ENCODE data around the gene MFN1.

The MFN1 gene

DNA sequence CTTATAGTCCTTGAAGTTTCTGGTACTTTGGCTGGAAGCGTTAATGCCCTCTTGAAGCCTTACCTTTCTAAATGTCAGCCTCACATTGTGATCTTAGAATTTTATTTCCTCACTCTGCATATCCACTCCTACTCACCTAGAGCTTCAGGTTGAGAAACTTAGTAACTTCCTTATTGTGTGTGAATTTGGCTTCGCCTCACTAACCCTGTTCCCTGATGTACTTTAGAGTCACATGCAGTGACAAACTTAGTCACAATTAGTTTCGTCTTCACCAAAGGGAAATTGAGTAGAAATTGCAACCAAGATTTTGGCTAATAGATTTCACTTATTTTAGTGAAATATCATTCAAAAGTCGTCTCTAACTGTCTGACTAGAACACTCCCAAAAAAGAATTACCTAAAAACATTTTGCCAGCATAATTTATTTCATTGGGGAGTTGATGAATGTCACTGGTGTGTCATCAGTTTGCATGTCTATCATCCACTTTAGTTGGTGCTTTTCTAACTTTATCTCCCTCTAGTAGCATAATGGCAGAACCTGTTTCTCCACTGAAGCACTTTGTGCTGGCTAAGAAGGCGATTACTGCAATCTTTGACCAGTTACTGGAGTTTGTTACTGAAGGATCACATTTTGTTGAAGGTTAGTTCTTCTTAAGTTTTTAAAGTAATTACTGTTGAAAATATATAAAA is 960 bp downstream of the MFN1 start:
- no peak for DNase-seq

DNA sequence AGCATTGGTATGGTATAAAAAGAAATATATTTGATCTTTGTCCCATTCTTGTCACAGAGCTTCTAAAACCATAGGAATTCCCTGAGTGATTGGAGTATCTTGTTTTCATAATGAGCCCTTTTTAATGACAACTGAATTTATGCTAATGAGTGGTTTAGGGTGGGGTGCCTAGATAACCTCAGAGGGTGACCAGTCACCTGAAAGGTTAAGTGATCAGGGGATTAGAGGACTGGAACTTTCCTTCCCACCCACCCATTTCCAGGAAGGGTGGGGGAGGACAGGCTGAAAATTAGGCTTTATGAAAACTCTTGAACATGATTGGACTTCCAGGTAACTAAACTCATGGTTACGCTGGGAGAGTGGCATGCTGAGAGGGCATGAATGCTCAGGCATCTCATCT is 8.5 kb downstream of the MFN1 start:
- no peak for DNase-seq

DNA sequence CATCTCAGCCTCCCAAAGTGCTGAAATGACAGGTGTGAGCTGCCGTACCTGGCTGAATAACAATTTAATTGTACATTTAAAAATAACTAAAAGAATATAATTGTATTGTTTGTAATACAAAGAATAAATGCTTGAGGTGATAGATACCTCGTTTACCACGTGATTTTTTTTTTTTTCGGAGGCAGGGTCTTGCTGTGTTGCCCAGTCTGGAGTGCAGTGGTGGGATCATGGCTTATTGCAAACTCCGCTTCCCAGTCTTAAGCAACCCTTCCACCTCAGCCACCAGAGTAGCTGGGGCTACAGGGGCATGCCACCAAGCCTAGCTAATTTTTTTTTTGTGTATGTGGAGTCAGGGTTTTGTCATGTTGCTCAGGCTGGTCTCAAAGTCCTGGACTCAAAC is 15.8 kb downstream of the MFN1 start:
- DNase-seq: no peak

DNA sequence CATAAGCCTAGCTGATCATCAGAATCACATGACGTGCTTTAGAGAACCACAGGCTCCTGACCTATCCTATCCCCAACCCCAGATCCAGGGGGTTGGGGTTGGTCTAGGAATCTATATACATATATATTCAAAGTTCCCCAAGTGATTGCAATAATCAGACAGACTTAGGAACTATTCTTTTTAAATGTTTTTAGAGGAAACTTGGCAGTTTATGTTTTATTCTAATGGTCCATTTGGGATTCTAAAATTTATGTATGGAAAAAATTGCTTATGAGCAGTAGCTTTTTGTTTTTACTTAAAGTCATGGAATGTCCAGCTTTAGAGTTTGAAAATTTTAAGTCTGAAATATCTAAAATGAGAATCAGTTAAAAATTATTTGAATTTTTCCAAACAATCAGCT is 22.1 kb downstream of the MFN1 start:
- no peak for DNase-seq

DNA sequence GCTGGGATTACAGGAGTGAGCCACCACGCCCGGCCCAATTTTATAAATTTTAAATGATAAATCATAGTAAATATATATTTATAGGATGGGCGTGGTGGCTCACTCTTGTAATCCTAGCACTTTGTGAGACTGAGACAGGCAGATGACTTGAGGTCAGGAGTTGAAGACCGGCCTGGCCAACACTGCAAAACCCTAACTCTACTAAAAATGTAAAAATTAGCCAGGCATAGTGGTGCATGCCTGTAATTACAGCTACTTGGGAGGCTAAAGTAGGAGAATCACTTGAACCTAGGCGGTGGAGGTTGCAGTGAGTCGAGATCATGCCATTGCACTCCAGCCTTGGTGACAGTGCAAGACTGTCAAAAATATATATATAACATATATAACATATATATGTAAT is 26.4 kb downstream of the MFN1 start:
- no peak for DNase-seq

DNA sequence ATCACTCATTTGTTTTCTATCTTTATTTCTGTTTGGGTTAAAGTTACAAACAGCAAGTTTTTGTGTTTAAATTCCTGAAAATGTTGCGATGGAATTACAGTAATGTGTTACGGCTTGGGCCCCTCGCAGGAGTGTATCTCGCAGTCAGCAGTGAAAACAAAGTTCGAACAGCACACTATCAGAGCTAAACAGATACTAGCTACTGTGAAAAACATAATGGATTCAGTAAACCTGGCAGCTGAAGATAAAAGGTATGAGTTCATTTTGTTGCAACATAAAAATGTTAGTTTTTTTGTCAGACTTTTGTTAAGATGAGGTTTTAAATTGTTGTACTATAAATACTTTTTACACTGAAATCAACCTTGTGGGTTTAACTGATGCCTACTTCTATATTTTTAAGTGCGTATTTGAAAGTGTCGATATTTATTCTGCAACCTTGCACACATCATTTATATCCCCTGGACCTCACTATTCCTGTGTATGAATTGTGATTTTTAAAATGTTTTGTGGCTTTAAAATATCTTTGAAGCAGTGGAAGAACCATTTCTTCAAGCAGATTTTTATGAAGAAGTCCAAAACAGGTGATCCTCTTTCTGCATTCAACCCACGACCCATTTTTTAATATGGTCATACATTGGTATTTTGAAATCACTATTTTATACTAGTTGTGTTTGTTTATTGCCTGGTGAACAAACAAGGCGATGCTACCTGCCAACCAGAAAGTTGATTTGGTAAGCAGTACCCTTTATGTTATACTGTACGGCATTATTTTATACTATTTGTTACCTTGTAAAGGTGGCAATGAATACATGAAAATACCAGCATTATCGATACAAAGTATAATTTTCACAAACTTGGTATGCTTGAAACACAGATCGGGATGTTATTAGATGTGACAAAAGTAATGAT is 27.8 kb downstream of the MFN1 start:
- DNase-seq: no peak

DNA sequence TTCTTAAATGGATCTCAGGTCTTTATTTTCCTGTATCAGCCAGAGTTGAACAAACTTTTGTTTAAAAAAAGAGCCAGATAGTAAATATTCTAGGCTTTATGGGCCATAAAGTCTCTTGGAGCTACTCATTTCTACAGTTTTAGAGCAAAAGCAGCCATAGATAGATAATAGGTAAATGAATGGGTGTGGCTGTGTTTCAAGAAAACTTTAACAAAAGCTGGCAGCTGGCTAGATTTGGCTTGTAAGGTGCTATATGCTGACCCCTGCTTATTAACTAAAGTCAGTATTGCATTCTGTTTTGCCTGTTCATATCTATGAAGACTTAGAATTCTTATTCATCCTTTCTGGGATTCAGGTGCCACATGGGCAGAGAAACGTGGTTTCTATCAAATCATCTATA is 29.0 kb downstream of the MFN1 start:
- DNase-seq: no peak

DNA sequence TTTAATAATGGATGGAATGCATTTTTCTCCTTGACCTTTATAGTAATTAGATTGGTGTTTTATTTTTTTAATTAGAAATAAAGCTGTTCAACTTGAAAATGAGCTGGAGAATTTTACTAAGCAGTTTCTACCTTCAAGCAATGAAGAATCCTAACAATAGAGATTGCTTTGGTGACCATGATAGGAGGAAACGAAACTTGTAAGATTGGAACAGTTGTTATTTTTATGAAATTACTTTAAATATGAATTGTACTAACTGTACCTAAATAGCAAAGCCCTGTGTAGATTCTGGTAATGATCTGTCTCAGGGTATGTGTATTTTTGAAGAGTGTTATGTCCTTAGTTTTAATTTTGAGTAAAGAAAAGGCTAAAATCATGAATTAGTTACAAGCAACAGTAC is 44.4 kb downstream of the MFN1 start:
- DNase-seq: no peak

DNA sequence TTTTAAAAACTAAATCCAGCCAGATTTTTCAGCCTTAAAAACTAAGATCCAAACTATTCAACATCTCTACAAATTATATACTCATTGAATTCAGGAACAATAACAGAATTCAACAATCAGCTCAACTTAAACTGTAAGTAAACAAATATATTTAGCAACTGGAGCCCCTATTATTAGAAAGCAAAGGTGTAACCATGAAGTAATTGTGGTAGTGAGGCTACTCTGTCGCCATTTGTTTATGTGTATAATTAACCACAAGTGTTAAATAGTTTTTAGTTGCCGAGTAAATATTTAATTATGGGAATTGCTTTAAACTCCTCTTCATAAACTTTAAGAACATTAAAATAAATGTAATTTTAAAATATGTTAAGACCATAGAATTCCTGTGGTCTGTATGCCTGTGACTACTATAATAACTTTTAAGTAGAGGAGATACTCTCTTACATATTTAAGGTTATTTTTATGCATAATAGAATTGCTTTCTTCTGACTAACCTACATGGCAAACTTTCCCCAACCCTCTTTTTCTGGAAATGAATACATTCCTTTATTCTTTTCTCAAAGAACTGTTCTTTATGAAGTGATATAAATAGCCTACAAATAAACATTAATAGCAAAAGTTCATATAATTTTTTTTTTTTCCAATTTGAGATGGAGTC is 51.2 kb downstream of the MFN1 start:
- DNase-seq: no peak

DNA sequence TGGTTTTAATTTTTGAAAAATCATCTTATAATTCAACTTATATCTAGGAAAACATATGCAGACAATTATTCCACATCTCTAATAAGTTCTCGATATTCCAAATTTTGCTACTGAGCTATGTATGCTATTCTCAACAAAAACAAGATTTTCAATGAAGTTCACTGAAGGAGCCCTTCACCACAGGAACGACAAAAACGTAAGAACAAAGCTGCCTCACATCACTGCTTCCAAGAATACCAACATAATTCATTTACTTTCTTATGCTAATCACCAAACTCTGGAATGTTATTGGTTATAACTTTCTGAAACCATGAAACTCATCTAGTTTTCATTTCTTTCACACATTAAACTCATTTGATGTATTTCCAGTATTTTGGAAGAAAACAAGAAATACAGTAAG is 54.1 kb downstream of the MFN1 start:
- no peak for DNase-seq

DNA sequence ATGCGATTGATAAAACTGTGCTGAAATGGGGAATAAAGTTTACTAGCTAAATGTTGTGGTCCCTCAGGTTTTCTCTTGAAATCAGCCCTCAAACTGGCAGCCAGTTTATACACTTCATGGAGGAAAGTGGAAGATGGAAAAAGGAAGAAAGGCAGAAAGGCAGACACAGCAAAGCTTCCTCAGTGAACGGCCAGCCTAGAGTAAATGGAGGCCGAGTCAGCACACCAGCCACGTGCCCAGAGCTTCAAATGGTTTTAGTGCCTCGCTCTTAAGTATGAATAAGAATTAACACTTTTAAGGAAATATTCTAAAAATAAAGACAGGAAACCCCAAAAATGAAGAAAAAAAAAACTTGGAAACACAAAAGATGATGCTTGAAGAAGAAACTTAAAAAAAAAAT is 55.5 kb downstream of the MFN1 start:
- no peak for DNase-seq

DNA sequence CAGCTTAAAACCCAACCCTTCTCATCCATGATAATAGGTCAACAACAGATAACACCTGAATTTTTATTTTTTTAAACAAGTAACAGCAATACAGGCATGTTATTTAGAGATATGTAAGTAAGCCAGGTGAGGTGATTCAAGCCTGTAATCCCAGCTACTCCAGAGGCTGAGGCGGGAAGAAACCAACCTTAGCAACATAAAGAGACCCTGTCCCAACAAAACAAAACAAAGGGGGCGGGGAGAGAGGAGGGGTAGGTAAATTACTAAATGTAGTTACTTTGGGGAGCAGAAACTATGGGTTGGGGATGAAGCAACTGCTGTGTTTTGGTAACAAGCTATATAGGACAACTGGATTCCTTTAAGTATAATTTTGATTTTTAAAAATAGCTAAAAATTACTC is 56.8 kb downstream of the MFN1 start:
- no peak for DNase-seq

DNA sequence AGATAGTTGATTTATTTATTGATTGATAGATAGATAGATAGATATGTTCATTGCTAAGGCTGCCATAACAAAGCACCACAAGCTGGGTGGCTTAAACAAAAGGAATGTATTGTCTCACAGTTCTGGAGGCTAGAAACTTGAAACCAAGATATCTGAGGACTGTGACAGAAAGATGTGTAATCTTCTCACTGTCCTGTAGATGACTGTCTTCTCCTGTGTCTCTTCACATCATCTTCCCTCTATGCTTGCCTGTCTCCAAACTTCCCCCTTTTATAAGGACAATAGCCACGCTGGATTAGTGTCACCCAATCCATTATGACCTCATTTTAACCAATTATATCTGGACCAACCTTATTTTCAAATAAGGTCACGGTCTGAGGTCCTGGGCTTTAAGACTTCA is 62.8 kb downstream of the MFN1 start:
- no peak for DNase-seq

DNA sequence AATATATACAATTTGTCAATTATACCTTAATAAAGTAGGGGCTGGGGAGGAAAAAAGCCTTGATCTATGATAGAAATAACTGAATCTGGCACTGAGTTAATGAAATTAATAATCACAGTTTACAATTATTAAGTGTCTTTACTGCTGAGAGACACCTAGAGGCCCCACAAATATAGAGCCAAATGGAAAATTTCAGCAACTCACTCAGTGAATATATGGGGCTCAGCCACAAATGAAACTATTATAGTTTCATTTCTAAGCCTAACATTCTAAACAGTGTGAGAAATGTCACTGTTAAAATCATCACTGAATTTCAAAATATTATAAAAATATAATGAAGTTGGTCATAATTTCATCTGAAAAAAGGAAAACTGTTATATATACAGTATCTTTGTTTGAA is 63.5 kb downstream of the MFN1 start:
- no peak for DNase-seq

DNA sequence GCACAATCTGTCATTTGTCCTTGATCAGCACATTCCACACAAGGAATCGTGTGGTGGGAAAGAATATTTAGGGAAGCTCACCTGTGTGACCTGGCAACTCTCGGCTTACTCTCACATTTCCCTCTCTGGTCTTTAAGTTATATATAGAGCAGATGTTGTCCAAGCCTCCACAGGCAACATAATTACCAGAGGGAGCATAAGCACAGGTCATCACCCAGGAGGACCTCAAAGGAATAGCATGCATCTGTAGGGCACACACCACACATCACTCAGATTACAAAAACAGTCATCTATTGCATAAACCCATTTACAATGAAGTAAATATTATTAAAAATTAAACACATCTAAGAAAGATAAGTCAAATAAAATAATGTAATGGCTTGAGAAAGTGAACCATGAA is 67.3 kb downstream of the MFN1 start:
- DNase-seq: no peak

DNA sequence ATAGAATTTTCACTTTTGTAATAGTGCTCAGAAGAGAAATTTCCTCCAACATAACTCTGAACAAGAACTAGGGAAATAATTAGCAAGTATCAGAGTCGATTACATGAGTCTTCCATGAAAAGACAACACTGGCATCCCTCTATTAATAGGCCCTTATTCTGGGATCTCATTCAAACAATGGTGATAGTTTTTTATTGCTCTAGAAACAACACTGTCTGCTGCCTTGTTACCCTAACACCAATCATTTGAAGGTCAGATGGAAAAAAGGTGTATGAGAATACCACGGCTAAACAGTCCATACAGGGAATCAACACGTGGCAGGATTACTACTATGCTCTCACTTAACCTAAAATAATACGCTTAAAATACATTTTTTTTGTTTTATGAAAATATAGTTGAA is 67.9 kb downstream of the MFN1 start:
- DNase-seq: no peak

DNA sequence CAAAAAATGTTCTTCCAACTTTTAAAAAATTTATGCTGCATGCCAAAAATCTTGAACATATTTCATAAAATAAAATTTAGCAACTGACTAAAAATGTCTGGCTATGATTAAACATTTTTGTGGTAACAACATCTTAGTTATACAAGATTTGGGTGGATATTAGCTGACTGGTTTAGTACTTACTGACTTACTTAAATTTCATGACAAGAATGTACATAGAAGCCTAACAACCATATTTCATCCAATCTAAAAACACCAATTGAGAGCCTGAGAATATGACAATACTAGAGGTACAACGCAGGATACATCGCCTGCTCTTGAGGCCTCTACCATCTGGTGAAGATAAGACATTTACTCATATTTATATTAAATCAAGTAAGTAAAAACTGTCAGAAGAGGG is 69.2 kb downstream of the MFN1 start:
- no peak for DNase-seq

DNA sequence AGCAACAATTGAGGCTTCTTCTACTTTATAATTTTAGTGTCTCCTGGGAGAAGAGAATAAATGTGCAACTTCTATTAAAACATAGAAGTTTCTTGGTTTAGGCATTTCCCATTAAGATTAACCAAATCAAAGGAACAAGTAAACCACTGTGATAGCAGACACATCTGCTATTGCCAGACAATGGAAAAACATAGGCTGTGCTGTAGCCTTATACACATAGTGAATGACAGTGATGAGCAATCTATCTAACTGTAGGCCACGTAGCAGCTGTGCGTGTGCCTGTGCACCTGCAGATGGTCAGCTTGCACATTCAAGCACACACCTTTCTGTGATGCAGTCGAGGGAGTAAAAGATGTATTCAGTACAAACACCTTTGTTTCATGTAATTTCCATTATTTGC is 71.1 kb downstream of the MFN1 start:
- no peak for DNase-seq

DNA sequence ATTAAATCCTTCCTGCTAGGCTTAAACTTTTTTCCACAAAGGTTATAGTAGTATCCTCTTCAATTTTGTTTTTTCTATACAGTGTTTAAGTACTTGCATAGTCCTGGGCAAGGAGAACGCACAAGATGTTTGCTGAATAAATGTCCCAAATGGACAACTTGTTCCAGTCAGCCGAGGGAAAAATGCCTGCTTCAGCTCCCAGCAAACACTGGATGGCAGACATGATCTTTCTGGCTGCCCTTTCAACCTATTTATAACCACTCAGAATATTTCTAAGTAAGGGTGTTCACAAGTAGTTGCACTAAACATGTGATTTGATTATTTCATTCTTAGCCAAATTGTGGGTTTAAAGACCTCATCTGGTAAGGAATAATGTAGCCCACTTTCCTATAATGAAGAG is 74.0 kb downstream of the MFN1 start:
- DNase-seq: no peak

DNA sequence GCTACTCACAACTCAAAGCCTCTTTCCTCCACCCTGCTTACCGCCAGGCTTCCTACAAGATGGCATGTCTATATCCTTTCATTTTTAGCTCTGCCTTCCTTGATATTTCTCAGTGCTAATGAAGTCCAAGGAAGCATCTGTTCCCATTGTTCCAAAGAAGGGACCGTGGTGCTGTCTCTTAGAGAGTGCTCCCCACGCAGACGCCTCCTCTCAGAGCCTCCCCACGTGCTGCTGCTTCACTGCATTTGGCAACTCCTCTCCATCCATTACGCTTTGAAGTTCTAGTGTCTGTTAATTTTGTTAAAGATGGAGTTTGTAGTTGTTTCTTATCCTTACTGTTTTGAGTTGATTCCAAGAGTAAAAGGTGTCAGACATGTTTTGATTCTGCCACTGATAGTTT is 77.6 kb downstream of the MFN1 start:
- no peak for DNase-seq

DNA sequence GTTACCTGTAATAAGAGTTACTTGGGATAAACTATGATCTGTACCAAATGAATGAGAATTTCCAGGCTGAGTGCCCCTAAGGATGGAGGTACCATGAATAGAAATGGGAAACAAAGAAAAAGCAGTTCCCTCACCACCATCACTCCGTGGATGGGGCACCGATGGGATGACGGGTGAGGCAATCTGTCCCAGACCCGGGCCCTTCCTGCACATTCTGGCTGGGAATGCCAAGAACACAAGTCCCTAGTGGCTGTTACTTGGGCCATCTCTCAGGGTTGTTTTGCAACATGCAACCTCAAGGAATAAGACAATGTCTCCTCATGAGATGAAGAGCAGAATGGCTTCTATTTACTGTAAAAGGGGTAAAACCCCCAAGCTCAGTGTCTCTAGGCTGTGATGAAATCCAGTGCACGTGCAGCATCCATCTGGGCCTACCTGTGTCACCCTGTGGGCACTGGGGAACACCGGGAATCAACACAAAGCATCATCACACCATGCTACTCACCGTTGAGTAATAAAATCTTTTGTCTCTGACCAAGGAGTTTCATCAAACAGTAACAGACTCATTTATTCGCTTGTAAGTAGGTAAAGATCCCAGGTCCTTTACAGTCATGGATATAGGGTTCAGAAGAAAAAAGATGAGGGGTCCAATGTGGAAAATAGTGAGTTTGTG is 81.5 kb downstream of the MFN1 start:
- no peak for DNase-seq

DNA sequence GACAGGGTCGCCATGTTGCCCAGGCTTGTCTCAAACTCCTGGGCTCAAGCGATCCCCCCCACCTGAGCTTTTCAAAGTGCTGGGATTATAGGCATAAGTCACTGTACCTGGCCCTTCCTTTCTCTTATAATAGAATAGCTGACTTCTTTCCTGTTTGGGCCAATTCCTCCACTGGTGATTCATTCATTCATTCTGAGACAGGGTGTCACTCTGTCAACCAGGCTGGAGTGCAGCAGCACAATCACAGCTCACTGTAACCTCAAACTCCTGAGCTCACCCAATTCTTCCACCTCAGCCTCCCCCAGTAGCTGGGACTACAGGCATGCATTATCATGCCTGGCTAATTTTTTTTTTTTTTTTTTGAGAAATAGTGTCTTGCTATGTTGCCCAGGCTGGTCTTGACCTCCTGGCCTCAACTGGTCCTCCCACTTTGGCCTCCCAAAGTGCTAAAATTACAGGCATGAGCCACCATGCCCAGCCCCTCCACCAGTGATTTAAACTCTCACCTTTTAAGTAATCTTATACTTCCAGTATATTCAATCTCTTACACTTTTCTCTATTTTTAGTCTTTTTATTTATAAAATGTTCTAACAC is 82.9 kb downstream of the MFN1 start:
- no peak for DNase-seq

DNA sequence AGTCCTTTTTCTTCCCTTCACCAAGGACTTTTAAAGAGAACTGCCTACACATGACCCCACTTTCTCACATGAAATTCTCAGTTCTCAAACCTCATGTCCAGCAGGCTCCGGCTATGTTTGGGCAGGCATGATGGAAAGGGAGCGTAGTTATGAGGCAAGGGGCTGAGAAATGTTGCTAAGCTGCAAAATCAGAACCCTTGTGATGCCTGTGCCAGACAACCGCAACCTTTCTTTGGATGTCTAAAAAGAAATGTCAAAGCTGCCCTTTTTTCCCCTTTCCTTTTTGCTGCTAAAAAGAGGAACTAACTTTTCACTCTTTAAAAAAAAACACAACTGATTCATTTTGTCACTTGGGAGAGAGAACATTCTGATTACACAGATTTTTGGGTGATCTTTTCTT is 84.5 kb downstream of the MFN1 start:
- DNase-seq: no peak
